Smooth muscle cell (in vitro differentiated cells): Measurements from ENCODE around the gene AMPD2. TPM values are rescaled to one million over a fixed set of nuclear protein-coding genes. Genes with fewer than 3 reads are reported as not detected.

ENCODE experiments used
- DNase-seq: peaks from one replicate; lab custom pipeline; 2025; ENCODE audit not compliant: unreplicated experiment; lab: John Stamatoyannopoulos, UW
- H2AFZ ChIP-seq: fragments of 200-600 bp; sonication (generic); 2 replicates; pipeline ENCODE4 v1.6.0; 2016; ENCODE audit warnings: antibody characterized with exemption, low read depth, mild to moderate bottlenecking
- H3F3A ChIP-seq: fragments of 200-600 bp; sonication (generic); 2 replicates; pipeline ENCODE4 v1.6.0; 2017; ENCODE audit warnings: antibody characterized with exemption, low read depth
- H3K27ac ChIP-seq: fragments of 200-600 bp; sonication (generic); 2 replicates; pipeline ENCODE4 v1.5.1; 2016; ENCODE audit warnings: low read depth, mild to moderate bottlenecking
- H3K27me3 ChIP-seq: fragments of 200-600 bp; sonication (generic); 2 replicates; pipeline ENCODE4 v1.6.1; 2016; ENCODE audit warnings: low read depth, mild to moderate bottlenecking
- H3K36me3 ChIP-seq: fragments of 200-600 bp; sonication (generic); 2 replicates; pipeline ENCODE4 v1.5.1; 2016; ENCODE audit warnings: low read depth
- H3K4me1 ChIP-seq: fragments of 200-600 bp; sonication (generic); 2 replicates; pipeline ENCODE4 v1.5.1; 2016; ENCODE audit warnings: low read depth
- H3K4me2 ChIP-seq: fragments of 200-600 bp; sonication (generic); 2 replicates; pipeline ENCODE4 v1.6.0; 2016; ENCODE audit warnings: mild to moderate bottlenecking
- H3K4me3 ChIP-seq: fragments of 200-600 bp; sonication (generic); 2 replicates; pipeline ENCODE4 v1.5.1; 2016; ENCODE audit warnings: mild to moderate bottlenecking
- H3K79me2 ChIP-seq: fragments of 200-600 bp; sonication (generic); 2 replicates; pipeline ENCODE4 v1.6.0; 2016; ENCODE audit warnings: low read depth, mild to moderate bottlenecking
- H3K9ac ChIP-seq: fragments of 200-600 bp; sonication (generic); 2 replicates; pipeline ENCODE4 v1.6.0; 2016; ENCODE audit warnings: low read depth
- H3K9me3 ChIP-seq: fragments of 200-600 bp; sonication (generic); replicated peaks from 2 replicates; pipeline ENCODE4 v1.5.1; 2016; ENCODE audit warnings: low read depth
- H4K20me1 ChIP-seq: fragments of 200-600 bp; sonication (generic); 2 replicates; pipeline ENCODE4 v1.6.0; 2016; ENCODE audit warnings: low read depth
- CTCF ChIP-seq: fragments of 200-600 bp; sonication (generic); IDR thresholded peaks from 2 replicates; pipeline ENCODE4 v1.5.1; 2017; ENCODE audit warnings: borderline replicate concordance, mild to moderate bottlenecking, antibody characterized with exemption; ENCODE audit not compliant: insufficient read depth, poor library complexity, severe bottlenecking
- WGBS: methylation state at CpG from one replicate; pipeline ENCODE4 v1.1.7; 2016; ENCODE audit warnings: low lambda C conversion rate; 5-methylcytosine and 5-hydroxymethylcytosine counted together
- polyA plus RNA-seq: library from polyadenylated mRNA; unstranded; fragments of >200 nt; fragmentation: Nextera tagmentation; extraction: Ambion mirVana; gene quantifications from 2 replicates; pipeline ENCODE4 v1.2.1, GENCODE V29; 2016
- total RNA-seq: library from RNA; depleted of rRNA; stranded (reverse); fragments of >200 nt; gene quantifications from 2 replicates; pipeline ENCODE4 v1.2.3, GENCODE V29; 2014

Gene AMPD2
- total and polyA plus RNA-seq, 2 experiments from 2014 or later, result 57.4 to 104 TPM

GRCh38 chr1:109620401-109620791 is 759 bp downstream of the AMPD2 start:
- peak; percentile 78 for DNase-seq
- H3K79me2 ChIP-seq, result peaks cover 55% of the 10 kb centered on the region
- TF ChIP-seq CTCF, result no peak
- H3F3A ChIP-seq, result peaks cover 7% of the 10 kb centered on the region
- H3K4me1 ChIP-seq, result peaks cover 17% of the 10 kb centered on the region
- H2AFZ ChIP-seq, result peak overlapping the region; percentile 14
- H3K27ac ChIP-seq, result peak overlapping the region; percentile 95
- no peaks in the 10 kb centered on the region for H3K27me3 ChIP-seq
- peak overlapping the region; percentile 96 for H3K4me2 ChIP-seq
- peaks cover 44% of the 10 kb centered on the region for H4K20me1 ChIP-seq
- H3K4me3 ChIP-seq, result peak overlapping the region; percentile 83
- H3K9ac ChIP-seq, result peak overlapping the region; percentile 96
- H3K36me3 ChIP-seq, result no peaks in the 10 kb centered on the region
- WGBS, result 2% methylated on average over 9 of the region's 9 CpGs
- no peaks in the 10 kb centered on the region for H3K9me3 ChIP-seq

- H3K36me3 ChIP-seq, result no peaks in the 10 kb centered on the region
- WGBS, result under 1% methylated on average over 13 of the region's 18 CpGs
- peak overlapping the region; percentile 83 for H3K4me3 ChIP-seq
- H3K27me3 ChIP-seq, result no peaks in the 10 kb centered on the region
- peaks cover 56% of the 10 kb centered on the region for H3K79me2 ChIP-seq
- H3K27ac ChIP-seq, result peak overlapping the region; percentile 95
- peaks cover 17% of the 10 kb centered on the region for H3K4me1 ChIP-seq
- H3K9me3 ChIP-seq, result no peaks in the 10 kb centered on the region
- H3K4me2 ChIP-seq, result peak overlapping the region; percentile 96
- H2AFZ ChIP-seq, result no peak overlapping the region
- H3F3A ChIP-seq, result peaks cover 7% of the 10 kb centered on the region
- no peak for TF ChIP-seq CTCF
- H3K9ac ChIP-seq, result peak overlapping the region; percentile 96
- peaks cover 49% of the 10 kb centered on the region for H4K20me1 ChIP-seq
- peak; percentile 84 for DNase-seq
Measured at GRCh38 chr1:109620841-109621286, 1.2 kb downstream of the AMPD2 start.

- Histone ChIP-seq H3K9ac (peak overlapping the region; percentile 65), H3K4me1 (peaks cover 17% of the 10 kb centered on the region)
- WGBS, result 73% methylated on average over 12 of the region's 13 CpGs
Measured at GRCh38 chr1:109621379-109622136, 1.9 kb downstream of the AMPD2 start.

More at GRCh38 chr1:109621379-109622136, 1.9 kb downstream of the AMPD2 start:
- DNase-seq, result no peak
- no peaks in the 10 kb centered on the region for H3K9me3 ChIP-seq
- peaks cover 55% of the 10 kb centered on the region for H4K20me1 ChIP-seq
- peaks cover 56% of the 10 kb centered on the region for H3K79me2 ChIP-seq
- no peaks in the 10 kb centered on the region for H3K36me3 ChIP-seq
- no peaks in the 10 kb centered on the region for H3K27me3 ChIP-seq
- peak overlapping the region; percentile 96 for H3K4me2 ChIP-seq
- peak overlapping the region; percentile 63 for H3K27ac ChIP-seq
- peaks cover 7% of the 10 kb centered on the region for H3F3A ChIP-seq
- H2AFZ ChIP-seq, result no peak overlapping the region
- no peak for TF ChIP-seq CTCF
- peak overlapping the region; percentile 83 for H3K4me3 ChIP-seq
